Lower leg skin (tissue), 3 donors: ENCODE data around the gene IGF2.

Experiments used
- POLR2A ChIP-seq, 2 donors: fragments of 450-650 bp; IDR thresholded peaks; one replicate each; pipeline ENCODE4 v1.6.1; 2016 to 2017; ENCODE audit warnings: antibody characterized with exemption in 2 of 2, mild to moderate bottlenecking in 1 of 2, moderate library complexity in 1 of 2
- TF ChIP-seq, protein P1 (sequence below), 3 donors: fragments of 450-650 bp; IDR thresholded peaks; one replicate each; pipeline ENCODE4 v1.5.1; 2016; ENCODE audit warnings: antibody characterized with exemption in 3 of 3, mild to moderate bottlenecking in 3 of 3, moderate library complexity in 2 of 3

DNA sequence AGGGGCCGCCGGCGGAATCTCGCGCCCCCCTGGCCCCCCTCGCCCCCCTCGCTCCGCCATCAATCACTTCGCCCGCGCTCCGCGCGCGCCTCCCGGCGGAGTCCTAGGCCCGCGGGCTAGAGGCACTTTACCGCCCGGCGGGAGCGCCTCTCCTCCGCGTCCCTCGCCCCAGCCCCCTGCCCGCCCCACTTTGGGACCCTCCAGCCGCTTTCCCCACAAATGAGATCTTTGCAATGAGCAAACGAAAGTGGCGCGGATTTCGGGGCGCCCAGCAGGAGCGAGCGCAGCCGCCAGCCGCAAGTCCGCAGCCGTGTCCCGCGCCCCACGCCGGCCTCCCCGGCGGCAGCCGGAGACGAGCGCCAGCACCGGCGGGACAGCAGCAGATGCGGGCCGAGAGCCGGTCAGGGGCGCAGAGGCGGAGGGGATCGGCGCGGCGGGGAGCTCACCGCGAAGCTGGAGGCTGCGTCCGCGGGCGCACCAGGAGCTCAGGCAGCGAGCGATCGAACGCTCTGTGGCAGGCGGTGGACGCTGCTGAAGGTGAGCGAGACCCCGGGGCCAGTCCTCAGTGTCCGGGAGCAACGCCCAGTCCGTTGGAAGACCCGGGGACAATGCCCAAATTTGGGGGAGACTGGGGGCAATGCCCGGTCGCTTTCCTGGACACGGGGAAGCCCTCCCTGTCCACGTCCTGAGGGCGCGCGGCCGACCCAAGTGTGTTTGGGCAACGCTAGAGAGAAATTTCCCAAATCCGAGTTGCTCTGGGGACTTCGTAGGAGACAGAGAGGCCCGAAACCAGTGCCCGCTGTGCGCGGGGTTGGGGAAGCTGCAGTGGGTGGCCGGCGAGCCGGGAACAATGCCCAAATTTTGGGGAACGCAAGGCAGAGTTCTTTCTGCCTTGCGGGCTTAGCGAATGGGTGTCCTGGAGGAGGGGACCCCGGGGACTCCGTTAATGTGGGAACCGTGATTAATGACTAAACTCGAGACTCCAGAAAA lies 1.5 kb upstream of the IGF2 start:
- TF ChIP-seq, protein P1, sequence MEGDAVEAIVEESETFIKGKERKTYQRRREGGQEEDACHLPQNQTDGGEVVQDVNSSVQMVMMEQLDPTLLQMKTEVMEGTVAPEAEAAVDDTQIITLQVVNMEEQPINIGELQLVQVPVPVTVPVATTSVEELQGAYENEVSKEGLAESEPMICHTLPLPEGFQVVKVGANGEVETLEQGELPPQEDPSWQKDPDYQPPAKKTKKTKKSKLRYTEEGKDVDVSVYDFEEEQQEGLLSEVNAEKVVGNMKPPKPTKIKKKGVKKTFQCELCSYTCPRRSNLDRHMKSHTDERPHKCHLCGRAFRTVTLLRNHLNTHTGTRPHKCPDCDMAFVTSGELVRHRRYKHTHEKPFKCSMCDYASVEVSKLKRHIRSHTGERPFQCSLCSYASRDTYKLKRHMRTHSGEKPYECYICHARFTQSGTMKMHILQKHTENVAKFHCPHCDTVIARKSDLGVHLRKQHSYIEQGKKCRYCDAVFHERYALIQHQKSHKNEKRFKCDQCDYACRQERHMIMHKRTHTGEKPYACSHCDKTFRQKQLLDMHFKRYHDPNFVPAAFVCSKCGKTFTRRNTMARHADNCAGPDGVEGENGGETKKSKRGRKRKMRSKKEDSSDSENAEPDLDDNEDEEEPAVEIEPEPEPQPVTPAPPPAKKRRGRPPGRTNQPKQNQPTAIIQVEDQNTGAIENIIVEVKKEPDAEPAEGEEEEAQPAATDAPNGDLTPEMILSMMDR (IDR thresholded peaks at IDR 0.05), result no peak
- TF ChIP-seq POLR2A (IDR thresholded peaks at IDR 0.05), result no peak
